Keratinocyte (primary cell): Measurements from ENCODE around the gene OSBPL10.

Experiments used
- EZH2 ChIP-seq: IDR thresholded peaks from one replicate; pipeline ENCODE4 v1.6.1; 2012; ENCODE audit warnings: inconsistent platforms, mild to moderate bottlenecking, low read length, moderate library complexity
- TF ChIP-seq, protein P1 (sequence below), 3 experiments: IDR thresholded peaks in 1 of 3; conservative IDR thresholded peaks in 1 of 3; optimal IDR thresholded peaks in 1 of 3; 2 replicates in 2 of 3; 3 replicates in 1 of 3; pipeline versions ENCODE3 to v1.5.1; 2011; ENCODE audit warnings: low read length in 3 of 3, mild to moderate bottlenecking in 3 of 3, moderate library complexity in 2 of 3, control low read depth in 1 of 3, inconsistent platforms in 1 of 3; ENCODE audit not compliant: insufficient read depth in 2 of 3; ENCODE audit errors: extremely low read depth in 1 of 3

GRCh38 chr3:31960793-31961431 is 20.1 kb downstream of the OSBPL10 start:
- TF ChIP-seq, protein P1, sequence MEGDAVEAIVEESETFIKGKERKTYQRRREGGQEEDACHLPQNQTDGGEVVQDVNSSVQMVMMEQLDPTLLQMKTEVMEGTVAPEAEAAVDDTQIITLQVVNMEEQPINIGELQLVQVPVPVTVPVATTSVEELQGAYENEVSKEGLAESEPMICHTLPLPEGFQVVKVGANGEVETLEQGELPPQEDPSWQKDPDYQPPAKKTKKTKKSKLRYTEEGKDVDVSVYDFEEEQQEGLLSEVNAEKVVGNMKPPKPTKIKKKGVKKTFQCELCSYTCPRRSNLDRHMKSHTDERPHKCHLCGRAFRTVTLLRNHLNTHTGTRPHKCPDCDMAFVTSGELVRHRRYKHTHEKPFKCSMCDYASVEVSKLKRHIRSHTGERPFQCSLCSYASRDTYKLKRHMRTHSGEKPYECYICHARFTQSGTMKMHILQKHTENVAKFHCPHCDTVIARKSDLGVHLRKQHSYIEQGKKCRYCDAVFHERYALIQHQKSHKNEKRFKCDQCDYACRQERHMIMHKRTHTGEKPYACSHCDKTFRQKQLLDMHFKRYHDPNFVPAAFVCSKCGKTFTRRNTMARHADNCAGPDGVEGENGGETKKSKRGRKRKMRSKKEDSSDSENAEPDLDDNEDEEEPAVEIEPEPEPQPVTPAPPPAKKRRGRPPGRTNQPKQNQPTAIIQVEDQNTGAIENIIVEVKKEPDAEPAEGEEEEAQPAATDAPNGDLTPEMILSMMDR (optimal IDR thresholded peaks at IDR 0.05 in 1 of 3, IDR thresholded peaks at IDR 0.05 in 1 of 3, conservative IDR thresholded peaks at IDR 0.05 in 1 of 3; ENCODE audit: extremely low read depth in 1 of 3, insufficient read depth in 2 of 3, low read length in 3 of 3): no peak
- no peak for TF ChIP-seq EZH2
